HG02938 (cell line): ENCODE data around the gene PAPSS2.
"Not testable (repeated sequence)": the region's sequence is repeated elsewhere in the genome, so short reads cannot be mapped to it uniquely, and the experiment has no call there.

ENCODE experiments used
- ATAC-seq: cut with Tn5 transposase; IDR thresholded peaks from one replicate; pipeline ENCODE4 v1.9.1; 2021; ENCODE audit warnings: mild to moderate bottlenecking, moderate library complexity; ENCODE audit not compliant: unreplicated experiment

The PAPSS2 gene

DNA sequence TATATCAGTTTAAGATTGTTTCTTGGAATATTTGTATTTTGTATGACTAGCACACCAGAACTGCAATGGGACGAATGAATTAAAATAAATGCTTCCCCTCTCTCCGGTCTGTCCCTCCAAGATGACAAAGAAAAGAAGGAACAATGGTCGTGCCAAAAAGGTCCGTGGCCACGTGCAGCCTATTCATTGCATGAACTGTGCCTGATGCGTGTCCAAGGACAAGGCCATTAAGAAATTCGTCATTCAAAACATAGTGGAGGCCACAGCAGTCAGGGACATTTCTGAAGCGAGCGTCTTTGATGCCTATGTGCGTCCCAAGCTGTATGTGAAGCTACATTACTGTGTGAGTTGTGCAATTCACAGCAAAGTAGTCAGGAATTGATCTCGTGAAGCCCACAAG is 17.2 kb upstream of the PAPSS2 start:
- ATAC-seq, result no peak

DNA sequence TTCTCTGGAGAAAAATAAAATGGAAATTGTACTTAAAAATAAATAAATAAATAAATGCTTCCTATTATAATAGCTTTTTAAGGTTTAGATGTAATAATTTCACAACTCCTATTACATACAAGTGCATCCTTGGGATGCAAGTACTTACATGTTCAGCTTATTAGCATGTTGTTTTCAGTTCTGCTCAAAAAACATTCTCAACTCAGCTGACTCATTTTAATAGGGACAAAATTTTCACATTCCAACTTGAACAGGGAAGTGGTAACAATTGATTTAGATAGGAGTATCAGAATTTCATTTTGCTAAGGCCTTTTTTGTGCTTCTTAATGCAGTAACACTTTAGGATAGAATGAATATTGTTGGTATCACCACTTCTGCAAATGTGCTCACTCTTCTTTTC is 16.7 kb upstream of the PAPSS2 start:
- no peak for ATAC-seq

DNA sequence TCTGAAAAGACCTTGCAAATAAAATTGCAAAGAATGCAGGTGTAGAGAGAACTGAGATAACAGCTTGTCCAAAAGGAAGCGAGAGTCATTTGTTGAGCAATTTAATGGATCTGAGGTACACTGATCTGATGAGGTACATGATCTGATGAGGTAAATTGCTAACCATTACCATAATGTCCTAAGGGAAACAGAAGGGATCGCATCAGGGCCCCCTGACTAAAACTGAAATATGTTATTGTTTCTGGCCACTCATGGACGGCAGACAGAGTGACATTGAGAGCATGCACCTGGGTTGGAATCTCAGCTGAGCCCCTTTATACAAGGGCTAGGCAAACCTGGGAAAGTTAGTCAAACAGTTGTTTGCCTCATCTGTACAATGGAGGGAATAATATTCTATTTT is 15.8 kb upstream of the PAPSS2 start:
- ATAC-seq, result no peak

DNA sequence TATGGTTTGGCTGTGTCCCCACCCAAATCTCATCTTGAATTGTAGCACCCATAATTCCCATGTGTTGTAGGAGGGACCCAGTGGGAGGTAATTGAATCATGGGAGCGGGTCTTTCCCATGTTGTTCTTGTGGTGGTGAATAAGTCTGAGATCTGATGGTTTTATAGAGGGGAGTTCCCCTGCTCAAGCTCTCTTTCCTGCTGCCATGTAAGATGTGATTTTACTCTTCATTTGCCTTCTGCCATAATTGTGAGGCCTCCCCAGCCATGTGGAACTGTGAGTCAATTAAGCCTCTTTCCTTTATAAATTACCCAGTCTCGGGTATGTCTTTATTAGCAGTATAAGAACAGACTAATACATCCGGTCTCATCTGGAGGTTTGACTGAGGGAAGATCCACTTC is 15.2 kb upstream of the PAPSS2 start:
- not testable (repeated sequence) for ATAC-seq

DNA sequence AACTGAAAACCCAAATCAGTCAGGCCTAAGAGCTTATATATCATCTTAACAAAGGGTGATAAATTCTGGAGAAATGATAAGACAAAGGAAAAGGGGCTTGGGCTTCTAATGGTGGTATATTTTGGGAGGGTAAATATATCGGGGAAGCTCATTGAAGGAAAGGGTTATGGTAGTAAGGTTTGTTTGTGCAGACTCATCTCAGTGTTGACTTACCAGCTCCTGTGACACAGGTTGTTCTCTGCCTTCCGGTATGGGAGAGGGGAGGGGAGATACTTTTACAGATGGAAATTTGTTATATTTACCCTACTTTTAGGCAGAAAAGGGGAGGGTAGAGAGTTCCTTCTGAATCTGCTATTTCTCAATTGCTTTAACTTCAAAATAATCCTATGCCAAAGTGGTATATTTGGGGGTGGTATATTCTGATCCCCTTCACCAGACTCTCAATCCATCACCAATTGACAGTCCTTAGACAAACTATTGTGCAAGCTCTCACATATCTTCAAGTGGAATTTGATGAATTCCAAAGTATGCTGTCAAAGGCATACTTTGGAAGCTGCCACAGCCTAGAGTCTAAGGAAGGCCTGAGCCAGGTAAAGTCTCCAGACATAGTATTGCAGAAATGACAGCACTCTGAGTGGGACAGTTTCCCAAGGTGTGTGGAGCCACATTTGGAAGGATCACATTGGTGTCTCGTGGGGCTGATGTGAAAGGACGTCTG is 13.3 kb upstream of the PAPSS2 start:
- ATAC-seq, result no peak

DNA sequence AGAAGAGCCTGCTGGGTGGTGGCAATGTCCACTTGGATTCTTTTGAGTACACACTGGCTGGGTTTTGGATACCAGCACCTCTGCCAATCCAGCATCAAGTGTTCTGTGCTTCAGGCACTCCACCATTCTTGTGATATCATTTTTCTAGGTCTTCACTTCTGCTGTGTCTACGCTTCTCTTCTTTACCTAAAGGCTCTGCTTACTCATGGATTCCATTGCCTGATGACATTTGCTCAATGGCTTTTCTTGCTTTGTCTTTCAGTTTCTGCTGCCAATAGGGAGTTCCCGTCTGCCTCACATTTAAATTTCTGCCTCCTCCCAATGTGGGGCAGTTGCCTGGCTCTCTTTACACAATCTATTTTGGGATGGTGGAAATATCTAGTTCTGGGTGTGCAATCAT is 12.7 kb upstream of the PAPSS2 start:
- no peak for ATAC-seq

DNA sequence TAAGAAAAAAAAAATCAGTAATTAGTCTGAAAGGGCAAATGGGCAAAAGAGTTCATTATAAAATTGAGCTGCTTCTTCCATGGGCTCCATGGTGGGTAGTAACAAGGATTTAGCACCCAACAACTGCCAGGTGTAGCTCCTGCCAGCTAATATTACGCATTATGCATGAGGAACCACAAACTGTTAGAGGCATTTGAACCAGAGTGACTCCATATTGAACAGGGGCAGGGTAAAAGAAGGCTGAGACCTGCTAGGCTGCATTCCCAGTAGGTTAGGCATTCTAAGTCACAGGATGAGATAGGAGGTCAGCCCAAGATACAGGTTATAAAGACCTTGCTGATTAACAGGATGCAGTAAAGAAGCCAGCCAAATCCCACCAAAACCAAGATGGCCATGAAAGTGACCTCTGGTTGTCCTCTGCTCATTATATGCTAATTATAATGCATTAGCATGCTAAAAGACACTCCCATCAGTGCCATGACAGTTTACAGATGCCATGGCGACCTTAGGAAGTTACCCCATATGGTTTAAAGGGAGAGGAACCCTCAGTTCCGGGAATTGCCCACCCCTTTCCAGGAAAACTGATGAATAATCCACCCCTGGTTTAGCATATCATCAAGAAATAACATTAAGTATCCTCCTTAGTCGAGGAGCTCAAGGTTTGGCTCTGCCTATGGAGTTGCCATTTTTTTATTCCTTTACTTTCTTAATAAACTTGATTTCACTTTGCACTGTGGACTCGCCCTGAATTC is 8.7 kb upstream of the PAPSS2 start:
- no peak for ATAC-seq

DNA sequence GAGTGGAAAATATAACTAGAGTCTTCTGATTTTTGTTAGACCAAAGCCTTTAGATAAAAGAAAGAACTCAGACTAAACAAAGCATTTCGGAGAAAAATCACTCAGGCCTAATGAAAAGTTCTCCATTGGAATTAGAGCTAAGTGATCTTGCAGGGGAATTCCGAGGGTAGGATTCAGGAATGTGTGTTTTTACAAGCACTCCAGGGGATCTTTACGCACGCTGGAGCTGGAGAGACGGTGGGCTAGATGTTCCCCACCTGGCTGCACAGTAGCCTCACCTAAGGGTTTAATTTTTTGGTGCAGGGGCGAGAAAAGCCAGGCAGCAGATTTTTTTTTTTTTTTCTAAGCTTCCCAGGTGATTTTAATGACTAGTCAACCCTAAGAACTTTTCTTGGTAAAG is 7.9 kb upstream of the PAPSS2 start:
- no peak for ATAC-seq

DNA sequence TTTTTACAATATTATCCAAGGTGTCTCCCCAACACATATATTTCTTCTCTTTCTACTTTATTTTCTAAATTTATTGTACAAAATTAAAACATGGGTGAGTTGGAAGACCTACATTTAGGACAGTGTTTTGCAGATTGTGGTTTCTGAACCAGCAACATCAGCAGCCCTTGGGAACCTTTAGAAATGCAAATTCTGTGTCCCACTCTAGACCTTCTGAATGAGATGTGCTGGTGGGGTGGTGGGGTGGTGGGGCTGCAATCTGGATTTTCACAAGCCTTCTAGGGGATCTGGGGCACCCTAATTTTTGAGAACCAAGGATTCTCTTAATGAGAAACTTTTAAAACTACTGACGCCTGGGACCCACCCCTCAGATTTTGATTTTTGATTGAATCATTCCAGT is 7.4 kb upstream of the PAPSS2 start:
- ATAC-seq, result no peak

DNA sequence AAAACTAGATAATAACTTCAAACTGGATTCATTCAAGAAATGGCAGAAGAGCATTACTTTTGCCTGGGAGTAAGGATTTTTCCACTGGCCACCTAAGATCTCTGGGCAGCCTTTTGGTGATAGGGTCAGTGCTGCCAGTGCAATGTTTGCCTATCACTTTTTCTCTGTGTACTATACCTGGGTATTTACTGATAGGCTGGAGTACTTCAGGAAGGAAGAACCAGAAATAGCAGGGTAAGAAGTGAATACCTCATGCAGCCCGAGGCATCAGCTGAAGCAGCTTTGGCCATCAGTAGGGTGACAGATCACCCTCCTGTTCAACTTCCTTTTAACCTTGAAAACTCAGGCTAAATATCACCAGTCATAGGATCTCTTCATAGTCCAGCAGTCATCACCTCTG is 5.5 kb upstream of the PAPSS2 start:
- no peak for ATAC-seq

DNA sequence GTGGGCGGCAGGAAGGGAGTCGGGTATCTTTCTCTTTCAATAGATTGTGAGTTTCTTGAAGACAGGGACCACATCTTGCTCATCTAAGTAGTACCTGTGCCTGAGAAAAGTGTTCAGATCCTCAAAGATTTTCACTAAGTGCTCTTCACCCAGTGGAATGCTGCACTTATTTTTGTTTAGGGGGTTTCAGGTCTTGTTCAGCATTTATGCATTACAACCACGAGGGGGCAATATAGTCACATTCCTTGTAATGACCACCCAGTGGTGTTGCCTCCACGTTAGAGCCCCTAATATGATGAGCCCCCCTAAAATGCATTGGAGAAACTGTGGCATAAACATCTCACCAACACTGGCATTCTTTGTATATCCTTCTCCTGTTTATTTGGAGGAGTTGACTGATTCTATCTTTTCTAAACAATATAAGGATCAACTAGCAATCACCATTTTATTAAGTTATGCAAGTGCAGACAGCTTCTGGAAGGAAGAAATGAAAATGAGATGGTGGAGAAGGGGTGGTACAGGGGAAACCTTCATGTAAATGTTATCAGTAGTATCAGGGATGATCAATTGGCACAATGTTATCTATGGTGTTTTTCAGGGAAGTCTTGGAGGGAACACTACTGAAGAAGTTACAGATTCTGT is 3.1 kb upstream of the PAPSS2 start:
- no peak for ATAC-seq

DNA sequence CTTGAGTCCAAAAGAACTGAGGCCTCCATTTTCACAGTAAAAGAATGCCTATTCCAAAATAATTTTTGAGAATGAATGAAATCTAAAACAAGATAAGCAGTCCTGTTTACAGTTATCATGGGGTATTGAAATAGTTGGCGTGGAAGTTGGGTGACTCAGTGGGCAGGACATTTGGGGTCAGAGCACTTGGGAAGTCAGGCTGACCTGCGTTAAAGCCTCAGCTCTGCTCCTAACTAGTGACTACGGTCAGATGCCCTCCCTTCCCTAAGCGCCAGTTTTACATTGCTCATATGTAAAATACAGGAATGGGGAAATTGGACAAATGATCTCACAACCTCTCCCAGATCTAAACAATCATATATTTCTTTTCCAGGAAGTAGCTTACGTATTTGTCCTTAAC is 2.3 kb upstream of the PAPSS2 start:
- ATAC-seq, result no peak

DNA sequence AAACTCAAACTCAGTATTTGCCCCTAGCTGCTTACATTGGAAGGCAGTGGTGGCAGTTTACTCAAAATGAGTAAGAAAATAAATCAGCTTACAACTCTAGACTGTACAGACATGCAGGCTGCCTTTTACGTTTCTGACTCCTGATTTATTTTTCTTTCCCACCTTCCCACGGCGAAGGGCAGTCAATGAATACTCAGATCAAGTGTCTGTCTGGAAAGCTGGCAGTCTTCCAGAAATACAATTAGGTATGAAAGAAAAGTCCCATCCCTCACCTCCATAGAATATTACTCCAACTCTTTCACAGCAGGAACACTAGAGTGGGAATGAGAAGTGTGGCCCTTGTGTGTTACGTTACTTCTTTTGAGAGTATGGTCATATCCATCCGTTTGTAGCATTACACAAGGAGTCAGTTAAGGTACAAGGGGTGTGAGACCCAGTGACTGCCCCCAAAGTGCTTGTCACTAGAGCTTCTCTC is 1.3 kb upstream of the PAPSS2 start:
- ATAC-seq, result no peak

DNA sequence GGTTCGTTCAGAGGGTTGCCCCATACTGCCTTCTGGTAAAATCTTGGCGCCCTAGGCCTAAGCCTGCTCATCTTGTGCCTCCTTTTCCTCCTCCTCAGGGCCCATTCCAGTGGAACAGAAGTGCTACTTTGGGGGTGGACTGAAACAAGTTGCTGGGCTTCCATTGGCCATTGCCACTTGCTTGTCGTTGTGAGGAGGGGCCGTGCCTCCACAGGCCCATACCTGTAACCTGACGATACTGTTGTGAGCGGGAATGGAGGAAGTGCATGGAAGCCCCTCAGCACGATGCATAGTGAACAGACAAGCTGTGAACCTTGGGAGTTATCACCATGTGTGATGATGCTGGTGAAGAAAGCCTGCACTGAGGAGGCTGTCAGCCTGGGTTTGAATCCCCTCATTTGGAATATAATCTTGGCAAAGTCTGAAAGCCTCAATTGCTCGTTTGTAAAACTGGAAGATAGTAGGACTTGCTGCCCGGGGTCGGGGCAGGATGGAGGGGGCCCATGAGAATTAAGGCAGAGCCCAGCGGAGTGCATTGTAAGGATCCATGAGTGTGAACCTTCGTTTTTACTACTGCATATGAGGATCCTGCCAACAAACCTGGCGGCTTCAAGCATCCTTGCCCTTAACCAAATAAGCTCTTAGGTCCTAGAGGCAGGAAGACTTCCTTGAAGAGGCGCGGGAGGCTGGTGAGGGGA is 671 bp upstream of the PAPSS2 start:
- no peak for ATAC-seq

DNA sequence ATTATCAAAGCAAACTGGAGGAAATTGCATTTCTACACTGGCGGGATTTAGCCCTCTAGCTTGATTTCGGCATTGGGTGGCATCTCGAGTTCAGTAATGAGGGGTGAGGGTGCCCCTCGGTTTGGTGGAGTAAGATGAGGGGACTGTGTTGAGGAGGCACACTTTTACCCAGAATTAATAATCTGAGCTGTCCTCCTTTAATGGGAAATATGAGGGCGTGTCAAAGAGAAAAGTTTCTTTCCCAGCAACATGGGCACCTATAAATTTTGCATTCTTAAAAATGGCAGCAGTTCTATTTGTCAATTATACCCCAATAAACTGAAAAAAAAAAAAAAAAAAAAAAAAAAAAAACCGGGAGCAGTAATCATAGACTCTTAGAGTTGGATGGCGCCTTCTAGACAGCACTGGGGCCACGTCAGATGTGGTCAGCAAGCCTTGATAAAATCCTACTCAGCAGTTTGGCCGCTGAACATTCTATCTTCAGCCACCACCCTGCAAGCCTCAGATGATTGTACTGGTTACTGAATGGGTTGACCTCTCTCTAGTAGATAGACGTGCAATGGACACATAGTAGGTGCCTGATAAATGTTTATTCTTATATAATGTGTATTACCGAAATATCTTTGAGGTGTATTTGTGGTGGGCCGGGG is 931 bp downstream of the PAPSS2 start:
- no peak for ATAC-seq

DNA sequence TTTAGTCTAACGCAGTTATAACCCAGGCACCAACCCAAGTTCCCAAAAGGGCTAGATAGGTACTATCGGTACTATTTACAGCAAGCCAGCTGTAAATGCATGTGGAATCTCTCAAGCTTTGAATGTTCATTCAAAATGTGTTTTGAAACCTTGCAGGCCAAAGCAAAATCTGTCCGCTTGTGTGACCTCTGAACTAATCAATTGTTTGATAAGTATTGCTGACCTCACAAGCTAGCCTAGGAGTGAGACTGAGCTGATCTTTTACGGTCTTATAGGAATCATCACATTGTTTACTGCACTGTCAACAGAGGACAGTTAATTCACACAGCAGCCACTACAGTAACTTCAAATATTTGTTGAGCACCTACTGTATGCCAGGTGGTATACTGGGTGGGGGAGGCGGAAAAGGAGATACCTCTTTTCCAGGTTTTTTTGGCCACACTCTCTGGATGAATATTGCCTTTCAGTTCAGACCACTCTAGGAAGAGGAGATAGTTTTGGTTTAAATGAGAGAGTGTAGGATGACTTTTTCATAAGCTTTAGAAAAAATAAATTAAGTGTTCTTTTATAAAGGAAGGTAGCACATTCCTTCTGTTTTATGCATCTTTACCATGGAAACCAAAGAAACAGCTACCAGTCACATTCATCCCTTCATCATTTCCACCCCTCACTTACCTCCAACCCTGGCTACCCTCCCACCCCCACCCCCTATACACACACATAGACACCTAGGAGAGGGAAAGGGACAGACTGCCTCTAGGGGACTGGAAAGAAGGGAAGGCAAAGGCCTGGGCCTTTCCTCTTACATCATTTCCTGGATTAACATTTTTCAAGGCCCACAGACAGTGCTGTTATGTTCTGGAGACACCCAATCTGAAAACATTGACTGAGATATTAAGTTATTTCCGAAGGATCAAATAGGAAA is 2.4 kb downstream of the PAPSS2 start:
- ATAC-seq, result no peak

DNA sequence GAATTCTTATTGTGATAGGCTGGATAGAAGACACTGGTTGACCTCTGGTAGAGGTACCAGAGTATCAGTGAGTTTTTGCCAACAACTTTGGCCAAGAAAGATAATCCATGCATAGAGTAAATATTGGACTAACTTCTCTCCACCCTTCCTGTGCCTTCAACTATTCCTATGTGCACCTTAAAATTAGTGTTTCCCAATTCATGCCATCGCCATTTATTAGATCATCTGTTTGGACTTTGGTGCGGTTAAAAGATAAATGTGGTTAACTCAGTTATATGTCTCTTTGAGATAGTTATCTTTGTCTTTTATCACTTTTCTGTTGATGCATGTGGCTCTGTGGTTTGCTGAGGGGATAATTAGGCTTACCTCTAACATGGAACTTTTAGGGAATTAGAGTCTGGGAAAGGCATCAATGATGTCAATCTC is 4.6 kb downstream of the PAPSS2 start:
- ATAC-seq, result no peak

DNA sequence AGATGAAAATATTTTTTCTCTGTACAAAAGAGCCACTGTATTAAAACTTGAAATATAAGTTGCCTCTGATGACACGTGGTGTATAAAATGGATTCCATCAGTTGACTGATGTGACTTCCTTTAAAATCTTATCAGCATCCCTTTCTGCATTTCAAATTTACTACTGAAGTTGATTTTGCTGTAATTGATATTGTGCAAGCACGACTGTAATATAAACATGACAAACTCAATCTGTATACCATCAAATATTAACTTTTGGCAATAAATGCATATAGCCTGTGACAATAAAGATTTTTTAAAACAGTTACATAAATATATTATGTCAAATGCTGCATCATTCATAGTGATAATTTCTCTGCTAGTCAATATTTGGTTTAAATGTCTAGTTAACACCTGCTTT is 7.8 kb downstream of the PAPSS2 start:
- no peak for ATAC-seq

DNA sequence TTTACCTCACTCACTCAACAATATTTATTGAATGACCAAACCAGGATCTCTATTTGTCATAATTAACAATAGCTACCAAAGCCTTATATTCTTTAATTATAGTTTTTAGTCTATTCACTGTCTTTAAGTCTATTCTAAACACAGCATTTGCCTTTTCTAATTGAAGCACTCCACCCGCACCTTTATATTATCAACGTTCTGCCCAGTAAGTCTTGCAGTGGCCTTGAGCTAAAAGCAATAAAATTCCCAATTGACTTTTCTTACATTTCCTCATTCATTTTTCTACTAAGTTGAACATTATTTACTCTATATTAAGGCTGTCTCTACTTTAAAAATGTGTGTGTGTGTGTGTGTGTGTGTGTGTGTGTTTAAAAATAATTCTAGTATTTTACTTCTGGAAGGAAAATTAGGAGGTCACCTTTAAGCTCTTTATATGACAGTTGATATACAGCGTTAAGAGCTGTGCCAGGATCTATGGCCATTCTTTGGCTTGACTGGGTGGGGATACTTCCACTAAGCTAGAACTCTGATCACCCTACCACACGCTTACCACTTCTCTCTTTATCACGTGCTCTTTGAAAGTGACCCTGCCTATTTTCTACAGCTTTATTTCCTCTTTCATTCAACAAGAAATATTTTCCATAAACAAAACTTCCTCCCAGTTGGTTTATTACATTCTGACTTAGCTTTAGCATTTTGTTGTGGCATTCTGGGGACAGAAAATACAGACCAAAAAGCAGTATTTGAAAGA is 8.8 kb downstream of the PAPSS2 start:
- no peak for ATAC-seq
